ENCODE results near the gene GLO1. TPM values are rescaled to one million over a fixed set of nuclear protein-coding genes. Genes with fewer than 3 reads are reported as not detected.

Gene GLO1
- polyA plus RNA-seq, 1 donor (not counting 4 experiments of a cell fraction or from before 2014, with no cell fraction given): 301 TPM

DNA sequence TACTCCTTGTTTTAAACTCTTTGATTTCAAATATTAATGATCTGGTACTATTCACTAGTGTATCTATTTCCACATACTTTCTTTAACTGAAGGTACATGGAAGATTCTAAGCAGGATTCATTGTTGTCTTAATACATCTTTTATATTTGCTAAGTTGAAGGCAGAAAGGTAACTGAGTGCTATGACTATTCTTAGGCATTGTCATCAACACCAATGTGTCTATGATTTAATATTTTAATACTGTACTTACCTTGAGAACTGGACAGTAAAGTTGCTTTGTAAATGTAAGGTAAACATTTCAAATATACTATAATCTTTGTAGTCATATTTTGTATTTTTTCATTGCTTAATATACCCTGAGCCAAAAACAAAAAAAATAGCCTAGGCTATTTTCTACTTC lies 54.3 kb downstream of the GLO1 start:
- DNase-seq (ENCODE audit: low read depth, low spot score): no peak
- Histone ChIP-seq H3K79me2 (ENCODE audit: control insufficient read depth, insufficient read depth, low read length) (no peaks in the 10 kb centered on the region), H3K9me1 (ENCODE audit: control insufficient read depth, extremely low read depth, insufficient read depth, low read length) (no peaks in the 10 kb centered on the region), H3K4me3 (ENCODE audit: control insufficient read depth in 2 of 3, extremely low read depth in 1 of 3, insufficient read depth in 2 of 3, low read depth in 1 of 3, low read length in 3 of 3) (no peak overlapping the region), H3K36me3 (ENCODE audit: control insufficient read depth in 2 of 2, extremely low read depth in 1 of 2, insufficient read depth in 2 of 2, low read length in 2 of 2) (no peaks in the 10 kb centered on the region), H4K20me1 (ENCODE audit: control insufficient read depth, extremely low read depth, insufficient read depth, low read length) (no peaks in the 10 kb centered on the region), H3K9me3 (ENCODE audit: control insufficient read depth, low read depth, low read length) (no peaks in the 10 kb centered on the region), H3K4me2 (ENCODE audit: control insufficient read depth, extremely low read depth, insufficient read depth, low read depth, low read length) (no peak overlapping the region), H3K4me1 (ENCODE audit: control insufficient read depth, extremely low read depth, insufficient read depth, low read length) (no peaks in the 10 kb centered on the region), H3K9ac (ENCODE audit: control insufficient read depth, extremely low read depth, insufficient read depth, low read length) (no peak overlapping the region), H3K27ac (ENCODE audit: control insufficient read depth, insufficient read depth, low read length) (no peak overlapping the region), H2AFZ (ENCODE audit: control insufficient read depth, low read length) (no peak overlapping the region), H3K27me3 (ENCODE audit: control insufficient read depth, extremely low read depth, insufficient read depth, low read length) (no peaks in the 10 kb centered on the region)
- dilution Hi-C loops (cut with MboI; ENCODE audit: extremely low pct_ligation_motif_present, low sequenced_read_pairs): no loop called here
- no peak for FAIRE-seq
- TF ChIP-seq EZH2 (IDR thresholded peaks at IDR 0.05; ENCODE audit: low read length): no peak
- TF ChIP-seq, protein P1, sequence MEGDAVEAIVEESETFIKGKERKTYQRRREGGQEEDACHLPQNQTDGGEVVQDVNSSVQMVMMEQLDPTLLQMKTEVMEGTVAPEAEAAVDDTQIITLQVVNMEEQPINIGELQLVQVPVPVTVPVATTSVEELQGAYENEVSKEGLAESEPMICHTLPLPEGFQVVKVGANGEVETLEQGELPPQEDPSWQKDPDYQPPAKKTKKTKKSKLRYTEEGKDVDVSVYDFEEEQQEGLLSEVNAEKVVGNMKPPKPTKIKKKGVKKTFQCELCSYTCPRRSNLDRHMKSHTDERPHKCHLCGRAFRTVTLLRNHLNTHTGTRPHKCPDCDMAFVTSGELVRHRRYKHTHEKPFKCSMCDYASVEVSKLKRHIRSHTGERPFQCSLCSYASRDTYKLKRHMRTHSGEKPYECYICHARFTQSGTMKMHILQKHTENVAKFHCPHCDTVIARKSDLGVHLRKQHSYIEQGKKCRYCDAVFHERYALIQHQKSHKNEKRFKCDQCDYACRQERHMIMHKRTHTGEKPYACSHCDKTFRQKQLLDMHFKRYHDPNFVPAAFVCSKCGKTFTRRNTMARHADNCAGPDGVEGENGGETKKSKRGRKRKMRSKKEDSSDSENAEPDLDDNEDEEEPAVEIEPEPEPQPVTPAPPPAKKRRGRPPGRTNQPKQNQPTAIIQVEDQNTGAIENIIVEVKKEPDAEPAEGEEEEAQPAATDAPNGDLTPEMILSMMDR (optimal IDR thresholded peaks at IDR 0.05 in 1 of 3, IDR thresholded peaks at IDR 0.05 in 1 of 3, conservative IDR thresholded peaks at IDR 0.05 in 1 of 3; ENCODE audit: extremely low read depth in 1 of 3, insufficient read depth in 2 of 3, low read length in 3 of 3): no peak

DNA sequence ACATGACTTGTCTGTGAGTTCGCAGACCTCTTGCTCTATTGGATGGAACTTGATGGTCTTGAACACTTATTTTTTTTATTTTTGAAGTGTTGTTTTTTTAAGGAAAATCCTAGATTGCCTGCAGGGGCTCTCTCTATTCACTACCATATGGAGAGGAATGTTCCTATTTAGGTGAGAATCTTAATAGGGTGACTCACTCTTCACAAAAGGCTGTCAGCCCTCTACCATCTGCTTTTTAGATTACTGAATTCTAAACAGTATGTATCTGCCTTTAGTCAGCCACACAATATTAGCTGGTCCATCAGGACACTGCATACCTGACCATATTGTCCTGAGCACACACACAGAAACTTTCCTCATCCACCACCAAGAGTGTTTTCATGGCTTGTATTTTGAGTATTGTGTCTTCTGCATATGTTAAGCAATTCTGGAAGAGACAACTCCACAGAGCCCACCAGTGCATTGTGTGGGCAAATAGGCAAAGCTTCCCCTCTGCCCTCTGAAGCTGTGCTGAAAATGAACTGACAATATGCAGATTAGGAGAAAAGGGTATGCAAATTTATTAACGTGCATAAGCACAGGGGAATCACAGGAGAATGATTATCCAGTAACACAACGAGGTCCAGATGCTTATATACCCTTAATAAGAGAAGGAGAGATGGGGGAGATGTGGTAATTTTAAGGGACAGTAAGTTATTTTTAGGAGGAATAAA lies 56.6 kb downstream of the GLO1 start:
- TF ChIP-seq, protein P1 (optimal IDR thresholded peaks at IDR 0.05 in 1 of 3, IDR thresholded peaks at IDR 0.05 in 1 of 3, conservative IDR thresholded peaks at IDR 0.05 in 1 of 3; ENCODE audit: extremely low read depth in 1 of 3, insufficient read depth in 2 of 3, low read length in 3 of 3): no peak
- no peak for TF ChIP-seq EZH2 (IDR thresholded peaks at IDR 0.05; ENCODE audit: low read length)
- dilution Hi-C loops (cut with MboI; ENCODE audit: extremely low pct_ligation_motif_present, low sequenced_read_pairs): no loop called here
- DNase-seq (ENCODE audit: low read depth, low spot score): no peak

More for the DNA sequence above, 56.6 kb downstream of the GLO1 start:
- no peaks in the 10 kb centered on the region for H3K27me3 ChIP-seq (ENCODE audit: control insufficient read depth, extremely low read depth, insufficient read depth, low read length)
- H3K9me1 ChIP-seq (ENCODE audit: control insufficient read depth, extremely low read depth, insufficient read depth, low read length): no peaks in the 10 kb centered on the region
- H2AFZ ChIP-seq (ENCODE audit: control insufficient read depth, low read length): no peak overlapping the region
- H3K27ac ChIP-seq (ENCODE audit: control insufficient read depth, insufficient read depth, low read length): no peak overlapping the region
- no peak overlapping the region for H3K9ac ChIP-seq (ENCODE audit: control insufficient read depth, extremely low read depth, insufficient read depth, low read length)
- FAIRE-seq: no peak
- H3K4me1 ChIP-seq (ENCODE audit: control insufficient read depth, extremely low read depth, insufficient read depth, low read length): no peaks in the 10 kb centered on the region
- no peaks in the 10 kb centered on the region for H3K36me3 ChIP-seq (ENCODE audit: control insufficient read depth in 2 of 2, extremely low read depth in 1 of 2, insufficient read depth in 2 of 2, low read length in 2 of 2)
- no peak overlapping the region for H3K4me3 ChIP-seq (ENCODE audit: control insufficient read depth in 2 of 3, extremely low read depth in 1 of 3, insufficient read depth in 2 of 3, low read depth in 1 of 3, low read length in 3 of 3)
- no peaks in the 10 kb centered on the region for H3K79me2 ChIP-seq (ENCODE audit: control insufficient read depth, insufficient read depth, low read length)
- no peaks in the 10 kb centered on the region for H3K9me3 ChIP-seq (ENCODE audit: control insufficient read depth, low read depth, low read length)
- H4K20me1 ChIP-seq (ENCODE audit: control insufficient read depth, extremely low read depth, insufficient read depth, low read length): no peaks in the 10 kb centered on the region
- H3K4me2 ChIP-seq (ENCODE audit: control insufficient read depth, extremely low read depth, insufficient read depth, low read depth, low read length): no peak overlapping the region
